Kidney epithelial cell (primary cell): ENCODE results near the gene FGGY. TPM values are rescaled to one million over a fixed set of nuclear protein-coding genes. Genes with fewer than 3 reads are reported as not detected.

ENCODE experiments used
- DNase-seq: peaks from one replicate; pipeline ENCODE4 v3.0.0-alpha.2; 2010; ENCODE audit warnings: low read depth
- H3K27me3 ChIP-seq: 2 replicates; pipeline ENCODE4 v1.6.0; 2011; ENCODE audit warnings: low read length; ENCODE audit not compliant: control insufficient read depth, insufficient read depth
- H3K36me3 ChIP-seq: 2 replicates; pipeline ENCODE4 v1.5.1; 2011; ENCODE audit warnings: low read length; ENCODE audit not compliant: control insufficient read depth, insufficient read depth
- H3K4me3 ChIP-seq: 2 replicates; pipeline ENCODE4 v1.5.1; 2011; ENCODE audit warnings: low read depth, mild to moderate bottlenecking, control low read depth, low read length
- CTCF ChIP-seq: IDR thresholded peaks from 2 replicates; pipeline ENCODE4 v1.5.1; 2011; ENCODE audit warnings: mild to moderate bottlenecking, moderate library complexity, low read length, control low read depth, inconsistent platforms; ENCODE audit not compliant: insufficient read depth, poor library complexity, severe bottlenecking
- total RNA-seq: library from RNA; depleted of rRNA; stranded (reverse); fragments of >200 nt; gene quantifications from 2 replicates; pipeline ENCODE4 v1.2.3, GENCODE V29; 2015

Gene FGGY
- total RNA-seq, 1 donor from 2014 or later: 8.6 TPM

GRCh38 chr1:59308839-59309238 is 11.9 kb downstream of the FGGY start:
- Histone ChIP-seq H3K4me3 (no peak overlapping the region), H3K36me3 (no peaks in the 10 kb centered on the region), H3K27me3 (no peaks in the 10 kb centered on the region)
- DNase-seq: no peak
- no peak for TF ChIP-seq CTCF

- no peaks in the 10 kb centered on the region for H3K27me3 ChIP-seq
- no peaks in the 10 kb centered on the region for H3K36me3 ChIP-seq
- TF ChIP-seq CTCF: no peak
- no peak for DNase-seq
- no peak overlapping the region for H3K4me3 ChIP-seq
Observed at GRCh38 chr1:59309392-59309791, 12.5 kb downstream of the FGGY start.

GRCh38 chr1:59309795-59310548 is 13.1 kb downstream of the FGGY start:
- TF ChIP-seq CTCF: no peak
- Histone ChIP-seq H3K4me3 (no peak overlapping the region), H3K27me3 (no peaks in the 10 kb centered on the region), H3K36me3 (no peaks in the 10 kb centered on the region)
- no peak for DNase-seq

GRCh38 chr1:59310549-59311250 is 13.8 kb downstream of the FGGY start:
- H3K4me3 ChIP-seq: no peak overlapping the region
- H3K27me3 ChIP-seq: no peaks in the 10 kb centered on the region
- DNase-seq: no peak
- TF ChIP-seq CTCF: no peak
- no peaks in the 10 kb centered on the region for H3K36me3 ChIP-seq

GRCh38 chr1:59314776-59315528 is 18.1 kb downstream of the FGGY start:
- TF ChIP-seq CTCF: no peak
- DNase-seq: no peak
- Histone ChIP-seq H3K27me3 (no peaks in the 10 kb centered on the region), H3K4me3 (no peak overlapping the region), H3K36me3 (no peaks in the 10 kb centered on the region)
